GM19193 (cell line): ENCODE measurements around the gene SMPD1.

ENCODE experiments used
- POLR2A ChIP-seq: IDR thresholded peaks from 4 replicates; pipeline ENCODE4 v1.6.1; 2011; ENCODE audit not compliant: insufficient read depth, insufficient read length; ENCODE audit errors: extremely low read depth

The SMPD1 gene

GRCh38 chr11:6371825-6372224 lies 18.4 kb upstream of the SMPD1 start:
- no peak for TF ChIP-seq POLR2A

GRCh38 chr11:6377902-6378639 lies 12.2 kb upstream of the SMPD1 start:
- TF ChIP-seq POLR2A: no peak

- no peak for TF ChIP-seq POLR2A
Observed at GRCh38 chr11:6378640-6378989, 11.7 kb upstream of the SMPD1 start.

GRCh38 chr11:6385046-6385777 lies 5.1 kb upstream of the SMPD1 start:
- TF ChIP-seq POLR2A: no peak

- TF ChIP-seq POLR2A: no peak
Observed at GRCh38 chr11:6387811-6388599, 2.3 kb upstream of the SMPD1 start.

- TF ChIP-seq POLR2A: no peak
Observed at GRCh38 chr11:6388748-6389147, 1.5 kb upstream of the SMPD1 start.

- no peak for TF ChIP-seq POLR2A
Observed at GRCh38 chr11:6390718-6391469, 620 bp downstream of the SMPD1 start.

- TF ChIP-seq POLR2A: no peak
Observed at GRCh38 chr11:6391537-6392134, 1.4 kb downstream of the SMPD1 start.

- no peak for TF ChIP-seq POLR2A
Observed at GRCh38 chr11:6393989-6394670, 3.9 kb downstream of the SMPD1 start.

- no peak for TF ChIP-seq POLR2A
Observed at GRCh38 chr11:6395470-6396060, 5.3 kb downstream of the SMPD1 start.

- TF ChIP-seq POLR2A: no peak
Observed at GRCh38 chr11:6397156-6397555, 6.9 kb downstream of the SMPD1 start.

GRCh38 chr11:6397636-6398035 lies 7.4 kb downstream of the SMPD1 start:
- no peak for TF ChIP-seq POLR2A
